ENCODE measurements around the gene MAPK1.
"Not testable (repeated sequence)": the region's sequence is repeated elsewhere in the genome, so short reads cannot be mapped to it uniquely, and the experiment has no call there.

Gene MAPK1

GRCh38 chr22:21790359-21790758 lies 77.1 kb downstream of the MAPK1 start:
- no peak for DNase-seq

GRCh38 chr22:21787565-21787964 lies 79.9 kb downstream of the MAPK1 start:
- DNase-seq, result not testable (repeated sequence)

- no peak for DNase-seq
These were observed 87.2 kb downstream of the MAPK1 start for GRCh38 chr22:21780259-21780658.

- DNase-seq, result no peak
These were observed 88.0 kb downstream of the MAPK1 start for GRCh38 chr22:21779444-21779843.

- DNase-seq, result no peak
These were observed 88.6 kb downstream of the MAPK1 start for GRCh38 chr22:21778705-21779363.

GRCh38 chr22:21771631-21771976 lies 95.8 kb downstream of the MAPK1 start:
- DNase-seq, result no peak

- no peak for DNase-seq
These were observed 99.0 kb downstream of the MAPK1 start for GRCh38 chr22:21768435-21768834.

GRCh38 chr22:21766691-21767462 lies 100.6 kb downstream of the MAPK1 start:
- DNase-seq, result no peak

GRCh38 chr22:21765909-21766529 lies 101.4 kb downstream of the MAPK1 start:
- DNase-seq, result no peak

GRCh38 chr22:21764038-21764804 lies 103.2 kb downstream of the MAPK1 start:
- no peak for DNase-seq

GRCh38 chr22:21762712-21763581 lies 104.5 kb downstream of the MAPK1 start:
- DNase-seq, result no peak

GRCh38 chr22:21761994-21762680 lies 105.3 kb downstream of the MAPK1 start:
- no peak for DNase-seq

GRCh38 chr22:21761086-21761485 lies 106.4 kb downstream of the MAPK1 start:
- no peak for DNase-seq

- no peak for DNase-seq
These were observed 106.8 kb downstream of the MAPK1 start for GRCh38 chr22:21760640-21761039.

GRCh38 chr22:21759646-21760376 lies 107.6 kb downstream of the MAPK1 start:
- no peak for DNase-seq

- DNase-seq, result no peak
These were observed 108.4 kb downstream of the MAPK1 start for GRCh38 chr22:21759093-21759492.

- DNase-seq, result no peak
These were observed 109.2 kb downstream of the MAPK1 start for GRCh38 chr22:21758091-21758864.

- DNase-seq, result no peak
These were observed 111.6 kb downstream of the MAPK1 start for GRCh38 chr22:21755851-21756284.

- DNase-seq, result no peak
These were observed 112.9 kb downstream of the MAPK1 start for GRCh38 chr22:21754523-21754922.

Data from SHP77 (cell line).